H7 (cell line): ENCODE data around the gene RND3. TPM values are rescaled to one million over a fixed set of nuclear protein-coding genes. Genes with fewer than 3 reads are reported as not detected.
A peak's percentile ranks its signal among the peaks of the same experiment; 100 is the strongest.

Experiments used
- DNase-seq: peaks from one replicate; pipeline ENCODE4 v3.0.0; 2012
- H3K27me3 ChIP-seq: 2 replicates; pipeline ENCODE4 v1.6.0; 2011; ENCODE audit warnings: mild to moderate bottlenecking, low read length; ENCODE audit not compliant: control insufficient read depth, insufficient read depth
- H3K36me3 ChIP-seq: replicated peaks from 2 replicates; pipeline ENCODE4 v1.5.1; 2011; ENCODE audit warnings: low read length; ENCODE audit not compliant: control insufficient read depth, insufficient read depth
- H3K4me3 ChIP-seq: 2 replicates; pipeline ENCODE4 v1.5.1; 2011; ENCODE audit warnings: low read depth, mild to moderate bottlenecking, control low read depth, low read length, moderate library complexity; ENCODE audit not compliant: insufficient read depth
- total RNA-seq: library from RNA; depleted of rRNA; stranded (reverse); fragments of >200 nt; shearing (Covaris generic); gene quantifications from 2 replicates; pipeline ENCODE4 v1.2.3, GENCODE V29; 2014

RND3 gene
- total RNA-seq, 1 experiment from 2014 or later = 53.3 TPM

GRCh38 chr2:150484461-150485021 is 2.9 kb downstream of the RND3 start:
- Histone ChIP-seq H3K4me3 (peak overlapping the region; percentile 95), H3K27me3 (no peaks in the 10 kb centered on the region), H3K36me3 (peaks cover 18% of the 10 kb centered on the region)
- no peak for DNase-seq

- peak overlapping the region; percentile 95 for H3K4me3 ChIP-seq
- peaks cover 18% of the 10 kb centered on the region for H3K36me3 ChIP-seq
- DNase-seq = no peak
- H3K27me3 ChIP-seq = no peaks in the 10 kb centered on the region
Observed at GRCh38 chr2:150484006-150484405, 3.5 kb downstream of the RND3 start.

GRCh38 chr2:150483532-150483931 is 3.9 kb downstream of the RND3 start:
- Histone ChIP-seq H3K27me3 (no peaks in the 10 kb centered on the region), H3K4me3 (no peak overlapping the region), H3K36me3 (peaks cover 19% of the 10 kb centered on the region)
- no peak for DNase-seq

- H3K27me3 ChIP-seq = no peaks in the 10 kb centered on the region
- H3K4me3 ChIP-seq = no peak overlapping the region
- peak; percentile 10 for DNase-seq
- H3K36me3 ChIP-seq = peaks cover 21% of the 10 kb centered on the region
Observed at GRCh38 chr2:150482667-150483400, 4.6 kb downstream of the RND3 start.

GRCh38 chr2:150482111-150482510 is 5.4 kb downstream of the RND3 start:
- peaks cover 21% of the 10 kb centered on the region for H3K36me3 ChIP-seq
- no peaks in the 10 kb centered on the region for H3K27me3 ChIP-seq
- H3K4me3 ChIP-seq = no peak overlapping the region
- DNase-seq = no peak

- Histone ChIP-seq H3K36me3 (peaks cover 27% of the 10 kb centered on the region), H3K4me3 (no peak overlapping the region), H3K27me3 (no peaks in the 10 kb centered on the region)
- DNase-seq = no peak
Observed at GRCh38 chr2:150480971-150481830, 6.3 kb downstream of the RND3 start.

GRCh38 chr2:150480241-150480640 is 7.2 kb downstream of the RND3 start:
- DNase-seq = no peak
- Histone ChIP-seq H3K27me3 (no peaks in the 10 kb centered on the region), H3K4me3 (no peak overlapping the region), H3K36me3 (peaks cover 29% of the 10 kb centered on the region)

GRCh38 chr2:150479075-150479915 is 8.2 kb downstream of the RND3 start:
- DNase-seq = no peak
- no peak overlapping the region for H3K4me3 ChIP-seq
- H3K36me3 ChIP-seq = peaks cover 28% of the 10 kb centered on the region
- H3K27me3 ChIP-seq = no peaks in the 10 kb centered on the region

- H3K36me3 ChIP-seq = peaks cover 32% of the 10 kb centered on the region
- DNase-seq = no peak
- H3K4me3 ChIP-seq = no peak overlapping the region
- H3K27me3 ChIP-seq = no peaks in the 10 kb centered on the region
Observed at GRCh38 chr2:150478200-150478974, 9.1 kb downstream of the RND3 start.

GRCh38 chr2:150477347-150477746 is 10.1 kb downstream of the RND3 start:
- Histone ChIP-seq H3K27me3 (no peaks in the 10 kb centered on the region), H3K4me3 (no peak overlapping the region), H3K36me3 (peaks cover 36% of the 10 kb centered on the region)
- DNase-seq = no peak

- Histone ChIP-seq H3K36me3 (peaks cover 40% of the 10 kb centered on the region), H3K27me3 (no peaks in the 10 kb centered on the region), H3K4me3 (no peak overlapping the region)
- DNase-seq = no peak
Observed at GRCh38 chr2:150476809-150477302, 10.6 kb downstream of the RND3 start.

GRCh38 chr2:150476286-150476685 is 11.2 kb downstream of the RND3 start:
- no peak overlapping the region for H3K4me3 ChIP-seq
- DNase-seq = no peak
- H3K27me3 ChIP-seq = no peaks in the 10 kb centered on the region
- peaks cover 46% of the 10 kb centered on the region for H3K36me3 ChIP-seq

- H3K27me3 ChIP-seq = no peaks in the 10 kb centered on the region
- no peak for DNase-seq
- H3K4me3 ChIP-seq = no peak overlapping the region
- H3K36me3 ChIP-seq = peaks cover 49% of the 10 kb centered on the region
Observed at GRCh38 chr2:150475479-150476250, 11.8 kb downstream of the RND3 start.
